WTC11 (cell line): ENCODE results near the gene SEMA4G.

ENCODE experiments used
- CREB1 ChIP-seq: sonication (generic); formaldehyde crosslinking; IDR thresholded peaks from 2 replicates; pipeline ENCODE4 v1.8.0; 2023; ENCODE audit warnings: mild to moderate bottlenecking, missing genetic modification reagents
- CTCF ChIP-seq: fragments of 200-600 bp; IDR thresholded peaks from 2 replicates; pipeline ENCODE4 v1.8.0; 2022; ENCODE audit warnings: antibody characterized with exemption
- E2F1 ChIP-seq: sonication (generic); formaldehyde crosslinking; IDR thresholded peaks from 2 replicates; pipeline ENCODE4 v1.8.0; 2022; ENCODE audit warnings: mild to moderate bottlenecking, missing genetic modification reagents
- ERG ChIP-seq: fragments of 250-450 bp; sonication (Bioruptor Pico); IDR thresholded peaks from 2 replicates; pipeline ENCODE4 v1.8.0; 2021; ENCODE audit warnings: mild to moderate bottlenecking
- FOXJ3 ChIP-seq: sonication (generic); formaldehyde crosslinking; IDR thresholded peaks from 2 replicates; pipeline ENCODE4 v1.9.0; 2021; ENCODE audit warnings: missing genetic modification reagents, mild to moderate bottlenecking, borderline replicate concordance
- JUN ChIP-seq: sonication (generic); formaldehyde crosslinking; IDR thresholded peaks from 2 replicates; pipeline ENCODE4 v1.8.0; 2023; ENCODE audit warnings: mild to moderate bottlenecking, missing genetic modification reagents
- TP53 ChIP-seq: sonication (generic); formaldehyde crosslinking; IDR thresholded peaks from 2 replicates; pipeline ENCODE4 v1.8.1; 2023; ENCODE audit warnings: mild to moderate bottlenecking, missing genetic modification reagents

- TF ChIP-seq JUN (CRISPR knock-in tag) (no peak), TP53 (CRISPR knock-in tag) (no peak), CTCF (no peak), ERG (CRISPR knock-in tag) (no peak), E2F1 (CRISPR knock-in tag) (no peak), CREB1 (CRISPR knock-in tag) (no peak), FOXJ3 (no peak)
Observed at GRCh38 chr10:100984672-100985177, 15.4 kb downstream of the SEMA4G start.
